Measurements from ENCODE around the gene WFDC8.

GRCh38 chr20:45503403-45503802 lies 75.7 kb downstream of the WFDC8 start:
- TF ChIP-seq CTCF (IDR thresholded peaks at IDR 0.05) (no peak), EP300 (IDR thresholded peaks at IDR 0.05) (no peak), POLR2A (IDR thresholded peaks at IDR 0.05) (no peak), POLR2AphosphoS5 (IDR thresholded peaks at IDR 0.05) (no peak)

Data from gastroesophageal sphincter (tissue), 3 donors.